ENCODE data around the gene KCNMB2. TPM values are rescaled to one million over a fixed set of nuclear protein-coding genes. Genes with fewer than 3 reads are reported as not detected.

KCNMB2 gene
- polyA plus RNA-seq (2011; rRNA removed) (not detected in 2 replicates), polyA minus RNA-seq (2011; rRNA and poly(A)+ RNA removed) (0.38 TPM in 1 of 2 replicates, not detected in the other)

- H3K27me3 ChIP-seq (ENCODE audit: control insufficient read depth, insufficient read depth, low read length) = no peaks in the 10 kb centered on the region; the same call in 1 of the 2 replicates
- TF ChIP-seq CTCF (IDR thresholded peaks at IDR 0.05; ENCODE audit: insufficient read depth, low read depth, low read length) = no peak
- DNase-seq (ENCODE audit: low read depth) = no peak
- peak within 1 kb of the TSS; percentile 37 for H3K4me3 ChIP-seq (ENCODE audit: low read depth, low read length)
- H3K36me3 ChIP-seq (ENCODE audit: control insufficient read depth, insufficient read depth, low read length) = no peaks in the 10 kb centered on the region
- CTCF ChIA-PET = no interaction called here
- POLR2A ChIA-PET = no interaction called here
Measured at GRCh38 chr3:178536211-178537079, at the start of gene KCNMB2. KCNMB2 (plus strand) TSS chr3:178536436.

- CTCF ChIA-PET = interaction anchor here (0.7 to 1.7 kb wide), 4 partner anchors 11 to 43 kb away, joined by 3 to 4 read pairs (median 4); no protein-coding TSS in a partner anchor
Measured at GRCh38 chr3:178486903-178487302, 49.3 kb upstream of the KCNMB2 start.

GRCh38 chr3:178487752-178488151 is 48.5 kb upstream of the KCNMB2 start:
- Histone ChIP-seq H3K36me3 (ENCODE audit: control insufficient read depth, insufficient read depth, low read length) (no peaks in the 10 kb centered on the region), H3K4me3 (ENCODE audit: low read depth, low read length) (no peak overlapping the region), H3K27me3 (ENCODE audit: control insufficient read depth, insufficient read depth, low read length) (no peaks in the 10 kb centered on the region)
- CTCF ChIA-PET = interaction anchor here (0.7 to 0.8 kb wide), 2 partner anchors 31 to 217 kb away, joined by 3 read pairs; no protein-coding TSS in a partner anchor
- no peak for TF ChIP-seq CTCF (IDR thresholded peaks at IDR 0.05; ENCODE audit: insufficient read depth, low read depth, low read length)
- no peak for DNase-seq (ENCODE audit: low read depth)
- POLR2A ChIA-PET = no interaction called here

More at GRCh38 chr3:178486903-178487302, 49.3 kb upstream of the KCNMB2 start:
- Histone ChIP-seq H3K36me3 (ENCODE audit: control insufficient read depth, insufficient read depth, low read length) (no peaks in the 10 kb centered on the region), H3K4me3 (ENCODE audit: low read depth, low read length) (no peak overlapping the region), H3K27me3 (ENCODE audit: control insufficient read depth, insufficient read depth, low read length) (no peaks in the 10 kb centered on the region)
- no peak for TF ChIP-seq CTCF (IDR thresholded peaks at IDR 0.05; ENCODE audit: insufficient read depth, low read depth, low read length)
- DNase-seq (ENCODE audit: low read depth) = no peak
- POLR2A ChIA-PET = no interaction called here

GRCh38 chr3:178491751-178492150 is 44.5 kb upstream of the KCNMB2 start:
- no peak for TF ChIP-seq CTCF (IDR thresholded peaks at IDR 0.05; ENCODE audit: insufficient read depth, low read depth, low read length)
- POLR2A ChIA-PET = no interaction called here
- Histone ChIP-seq H3K27me3 (ENCODE audit: control insufficient read depth, insufficient read depth, low read length) (no peaks in the 10 kb centered on the region), H3K4me3 (ENCODE audit: low read depth, low read length) (no peak overlapping the region), H3K36me3 (ENCODE audit: control insufficient read depth, insufficient read depth, low read length) (no peaks in the 10 kb centered on the region)
- CTCF ChIA-PET = no interaction called here
- DNase-seq (ENCODE audit: low read depth) = no peak

- no peak for TF ChIP-seq CTCF (IDR thresholded peaks at IDR 0.05; ENCODE audit: insufficient read depth, low read depth, low read length)
- DNase-seq (ENCODE audit: low read depth) = no peak
- CTCF ChIA-PET = no interaction called here
- POLR2A ChIA-PET = no interaction called here
- H3K4me3 ChIP-seq (ENCODE audit: low read depth, low read length) = no peak overlapping the region
- H3K27me3 ChIP-seq (ENCODE audit: control insufficient read depth, insufficient read depth, low read length) = no peaks in the 10 kb centered on the region
- no peaks in the 10 kb centered on the region for H3K36me3 ChIP-seq (ENCODE audit: control insufficient read depth, insufficient read depth, low read length)
Measured at GRCh38 chr3:178492491-178492890, 43.7 kb upstream of the KCNMB2 start.
